LHCN-M2 (cell line): ENCODE measurements around the gene EIF5. TPM values are rescaled to one million over a fixed set of nuclear protein-coding genes. Genes with fewer than 3 reads are reported as not detected.

ENCODE experiments used
- DNase-seq: peaks from one replicate; pipeline ENCODE4 v3.0.0-alpha.2; 2012; ENCODE audit warnings: low read depth
- total RNA-seq: library from RNA; depleted of rRNA; stranded (reverse); fragments of >200 nt; gene quantifications from 2 replicates; pipeline ENCODE4 v1.2.3, GENCODE V29; 2014

Gene EIF5
- total RNA-seq, 1 experiment from 2014 or later: 160 TPM

GRCh38 chr14:103370087-103370486, 36.0 kb downstream of the EIF5 start:
- DNase-seq: no peak

- no peak for DNase-seq
These were observed 38.0 kb downstream of the EIF5 start for GRCh38 chr14:103372017-103372416.

GRCh38 chr14:103372552-103373304, 38.7 kb downstream of the EIF5 start:
- DNase-seq: peak; percentile 95

DNA sequence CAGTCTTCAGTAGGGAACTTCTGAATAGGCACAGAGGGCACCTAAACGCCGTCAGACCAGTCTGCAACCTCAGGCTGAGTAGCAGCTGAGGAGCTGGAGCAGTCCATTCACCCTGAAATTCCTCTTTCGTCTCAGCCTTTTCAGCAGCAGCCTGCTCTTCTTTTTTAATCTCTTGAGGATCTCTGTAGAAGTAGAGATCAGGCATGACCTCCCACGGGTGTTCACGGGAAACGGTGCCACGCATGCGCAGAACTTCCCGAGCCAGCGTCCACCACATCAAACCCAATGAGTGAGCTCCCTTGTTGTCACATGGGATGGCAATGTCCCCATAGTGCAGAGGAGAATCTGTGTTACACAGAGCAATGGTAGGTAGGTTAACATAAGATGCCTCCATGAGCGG, 40.1 kb downstream of the EIF5 start:
- DNase-seq: no peak

- DNase-seq: no peak
These were observed 43.5 kb downstream of the EIF5 start for GRCh38 chr14:103377522-103378037.

DNA sequence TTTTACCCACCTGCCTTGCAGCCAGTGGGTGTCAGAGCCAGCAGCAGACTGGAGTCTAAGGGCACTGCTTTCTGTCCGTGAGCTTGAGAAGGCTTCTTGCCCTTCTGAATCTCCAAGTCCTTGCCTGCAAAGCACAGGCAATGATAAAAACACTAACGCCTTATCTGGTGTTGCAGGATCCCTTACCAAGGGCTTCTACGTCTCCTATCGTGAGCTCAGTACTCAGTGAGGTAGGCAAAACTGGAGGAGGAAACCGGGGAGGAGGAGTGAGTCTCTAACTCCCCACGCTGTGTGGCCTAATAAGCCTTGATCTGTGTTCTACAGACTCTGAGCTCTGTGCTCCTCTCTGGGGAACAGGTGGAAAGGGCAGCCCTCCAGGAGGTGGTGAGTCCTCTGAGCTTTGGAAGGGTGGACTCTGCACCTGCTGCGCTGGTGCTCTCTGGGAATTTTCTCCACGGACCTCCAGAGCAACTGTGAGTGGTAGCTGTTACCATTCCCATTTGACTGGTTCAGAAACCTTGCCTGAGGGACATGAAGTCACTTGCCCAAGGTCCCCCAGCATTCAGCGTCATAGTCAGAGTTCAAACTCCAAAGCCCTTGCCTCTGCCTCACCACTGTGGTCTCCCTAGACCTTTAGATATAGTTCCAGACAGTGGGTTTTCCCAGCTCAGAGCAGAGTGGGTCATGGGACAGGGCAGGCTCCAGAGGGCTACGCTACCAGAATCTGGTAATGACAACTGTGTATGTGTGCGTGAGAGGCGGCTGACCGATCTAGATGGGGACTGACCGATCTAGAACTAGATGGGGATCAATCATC, 44.2 kb downstream of the EIF5 start:
- no peak for DNase-seq

GRCh38 chr14:103380719-103381377, 46.8 kb downstream of the EIF5 start:
- no peak for DNase-seq

DNA sequence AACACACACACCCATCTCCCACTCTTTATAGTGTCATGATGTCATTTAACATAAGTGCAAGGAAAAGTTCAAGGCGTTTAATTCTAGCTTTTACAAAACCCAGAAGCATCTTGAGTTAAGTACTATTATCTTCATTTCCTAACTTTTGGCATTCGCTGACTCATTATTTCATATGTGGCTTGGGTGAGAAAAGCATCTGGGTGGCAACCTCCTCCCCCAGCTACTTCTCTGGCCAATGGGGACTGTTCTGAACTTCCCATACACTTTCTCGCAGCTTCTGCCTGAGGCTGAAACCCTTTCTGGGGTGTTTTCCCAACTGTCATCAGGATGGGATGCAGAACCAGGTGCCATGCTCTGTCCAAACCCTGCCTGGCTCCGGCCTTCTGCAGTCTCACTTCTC, 48.3 kb downstream of the EIF5 start:
- peak; percentile 71 for DNase-seq

DNA sequence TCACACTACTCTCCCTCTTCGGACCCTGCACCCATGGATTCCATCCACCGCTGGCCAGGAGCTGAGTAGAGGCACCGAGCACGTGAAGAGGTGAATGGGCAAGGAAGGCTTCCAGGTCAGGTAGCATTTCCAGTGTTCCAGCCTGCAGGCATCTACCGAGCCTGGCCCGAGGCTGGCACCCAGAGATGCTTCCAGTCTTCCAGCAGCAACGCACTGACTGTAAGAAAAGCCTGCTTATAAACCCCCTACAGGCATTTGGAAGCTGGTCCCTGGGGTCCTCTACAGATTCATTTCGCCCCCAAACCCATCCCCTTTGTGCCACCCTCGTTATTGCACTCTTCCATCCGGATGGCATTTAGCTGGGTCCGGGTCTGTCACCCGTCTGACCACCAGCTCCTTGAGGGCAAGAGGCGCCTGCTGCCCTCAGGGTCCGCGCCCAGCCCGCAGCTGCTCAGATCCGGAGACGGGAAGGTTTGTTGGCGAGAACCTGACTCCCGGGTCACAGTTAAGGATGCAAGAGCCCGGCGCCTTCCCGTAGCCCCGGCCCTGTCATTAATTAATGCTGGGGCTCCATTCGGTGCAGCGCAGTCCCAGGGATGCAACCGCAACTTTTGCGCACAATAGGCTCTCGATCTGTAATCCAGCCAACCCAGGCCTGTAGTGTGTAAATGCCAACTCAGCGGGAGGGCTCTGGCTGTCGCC, 50.6 kb downstream of the EIF5 start:
- DNase-seq: no peak

- peak; percentile 95 for DNase-seq
These were observed 51.3 kb downstream of the EIF5 start, which contains the start of gene MARK3 for GRCh38 chr14:103385152-103385928. Gene MARK3 (plus strand): TSS chr14:103385415. CDS start chr14:103386030, 615 bp downstream.

GRCh38 chr14:103385929-103386712, 52.1 kb downstream of the EIF5 start:
- DNase-seq: peak; percentile 24

DNA sequence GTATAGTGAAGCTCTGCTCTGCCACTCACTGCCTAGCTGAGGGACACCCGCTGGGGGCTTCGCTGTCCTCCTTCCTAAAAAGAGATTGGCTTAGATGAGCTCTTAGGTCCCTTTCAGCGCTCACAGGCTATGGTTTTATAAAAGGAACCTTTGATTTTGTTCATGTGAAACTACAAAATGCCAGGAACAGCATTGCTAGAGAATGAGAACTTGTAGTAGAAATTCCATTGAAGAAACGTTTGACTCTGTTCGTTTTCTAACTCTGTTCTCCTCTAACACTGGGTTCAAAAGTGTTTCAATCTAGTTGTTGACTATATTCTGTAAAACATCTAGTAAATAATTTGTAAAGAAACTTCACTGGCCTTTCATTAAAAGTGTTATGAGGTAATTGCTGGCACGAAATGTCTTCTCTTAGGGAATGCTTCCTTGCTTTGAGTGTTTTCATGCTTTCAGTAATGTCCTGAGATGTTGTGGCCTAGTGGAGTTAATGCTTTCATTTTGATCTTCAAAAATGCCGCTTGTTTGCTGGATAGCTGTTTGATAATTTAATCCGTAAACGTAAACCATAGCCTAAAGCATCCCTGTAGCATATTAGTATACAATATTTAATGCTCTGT, 52.8 kb downstream of the EIF5 start:
- peak; percentile 18 for DNase-seq

DNA sequence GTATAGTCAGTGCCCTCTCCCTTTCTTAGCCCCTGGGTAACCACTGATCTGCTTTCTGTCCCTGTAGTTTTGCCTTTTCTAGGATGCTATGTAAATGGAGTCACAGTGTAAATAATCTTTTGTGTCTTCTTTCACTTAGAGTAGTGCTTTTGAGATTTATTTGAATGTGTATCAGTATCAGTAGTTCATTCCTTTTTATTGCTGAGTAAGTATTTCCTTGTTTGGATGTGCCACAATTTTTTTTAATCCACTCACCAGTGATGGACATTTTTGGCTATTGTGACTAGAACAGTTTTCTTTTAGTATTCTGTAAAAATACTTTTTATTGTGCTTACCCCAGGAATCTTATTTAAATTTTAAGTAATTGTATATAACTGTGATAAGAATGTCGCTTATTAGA, 54.6 kb downstream of the EIF5 start:
- DNase-seq: no peak

GRCh38 chr14:103390605-103391004, 56.6 kb downstream of the EIF5 start:
- no peak for DNase-seq

DNA sequence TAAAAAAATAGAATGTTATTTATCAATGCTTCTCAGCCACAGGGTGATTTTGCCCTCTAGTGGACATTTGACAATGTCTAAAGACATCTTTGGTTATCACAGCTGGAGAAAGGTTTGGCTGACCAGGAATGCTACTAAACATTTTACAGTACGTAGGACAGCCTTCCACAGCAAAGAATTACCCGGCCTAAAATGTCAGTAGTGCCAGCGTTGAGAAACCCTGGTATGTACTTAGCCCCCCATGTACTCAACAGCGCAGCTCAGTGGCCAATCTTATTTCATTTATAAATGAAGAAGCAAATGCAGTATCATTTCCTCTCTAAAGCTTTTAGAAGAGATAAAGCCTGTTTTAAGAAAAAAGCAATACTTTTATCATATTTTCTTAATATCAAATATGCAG, 57.0 kb downstream of the EIF5 start:
- peak; percentile 91 for DNase-seq

- DNase-seq: no peak
These were observed 58.1 kb downstream of the EIF5 start for GRCh38 chr14:103392106-103392505.

DNA sequence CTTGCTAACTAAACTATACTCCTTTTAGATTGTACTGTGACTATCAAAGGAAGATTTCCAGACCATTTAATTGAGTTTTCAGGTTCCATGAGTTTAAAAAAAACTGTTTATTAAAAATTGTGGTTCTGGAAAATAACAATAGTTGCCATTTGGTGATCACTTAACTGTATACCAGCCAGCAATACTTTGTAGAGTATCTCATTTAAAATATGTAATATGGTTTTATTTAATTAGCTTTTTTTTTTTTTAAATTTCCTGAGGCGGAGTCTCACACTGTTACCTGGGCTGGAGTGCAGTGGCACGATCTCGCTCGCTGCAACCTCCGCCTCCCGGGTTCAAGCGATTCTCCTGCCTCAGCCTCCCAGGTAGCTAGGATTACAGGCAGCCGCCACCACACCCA, 58.5 kb downstream of the EIF5 start:
- no peak for DNase-seq

GRCh38 chr14:103393070-103393469, 59.0 kb downstream of the EIF5 start:
- no peak for DNase-seq
